AG04449 (cell line): ENCODE measurements around the gene NRSN2.
A peak's percentile ranks its signal among the peaks of the same experiment; 100 is the strongest.

Experiments used
- CTCF ChIA-PET: fragments of 350-600 bp; formaldehyde crosslinking; extraction: SDS; loops from one replicate; lab custom pipeline; 2021; ENCODE audit warnings: antibody characterized with exemption; lab: Yijun Ruan, JAX
- POLR2A ChIA-PET: fragments of 400-600, 350-600 bp; formaldehyde crosslinking; extraction: SDS; loops from one replicate; lab custom pipeline; 2020; ENCODE audit warnings: antibody characterized with exemption, inconsistent platforms; lab: Yijun Ruan, JAX
- DNase-seq: peaks from one replicate; pipeline ENCODE4 v3.0.0-alpha.2; 2010; ENCODE audit warnings: low read depth, low spot score
- H3K4me3 ChIP-seq: 2 replicates; pipeline ENCODE4 v1.5.1; 2011; ENCODE audit warnings: low read depth, mild to moderate bottlenecking, control low read depth, low read length
- CTCF ChIP-seq: IDR thresholded peaks from one replicate; pipeline ENCODE4 v1.5.1; 2011; ENCODE audit warnings: mild to moderate bottlenecking, moderate library complexity, low read length, control low read depth, inconsistent platforms; ENCODE audit not compliant: insufficient read depth; ENCODE audit errors: missing control alignments

Gene NRSN2

GRCh38 chr20:356745-357144 is 9.8 kb downstream of the NRSN2 start:
- no peak for TF ChIP-seq CTCF
- H3K4me3 ChIP-seq = no peak overlapping the region
- CTCF ChIA-PET = interaction anchor here (1.2 to 8.2 kb wide), 7 partner anchors 14 to 150 kb away, joined by 3 to 142 read pairs (median 11); no protein-coding TSS in a partner anchor
- DNase-seq = no peak
- POLR2A ChIA-PET = interaction anchor here (0.6 to 0.7 kb wide), 2 partner anchors 9 to 22 kb away, joined by 3 to 4 read pairs; no protein-coding TSS in a partner anchor

GRCh38 chr20:358891-359555 is 12.1 kb downstream of the NRSN2 start:
- POLR2A ChIA-PET = interaction anchor here (0.6 kb wide), 1 partner anchor 89 kb away, joined by 6 read pairs; no protein-coding TSS in a partner anchor
- H3K4me3 ChIP-seq = no peak overlapping the region
- TF ChIP-seq CTCF = no peak
- CTCF ChIA-PET = interaction anchor here (0.7 to 0.8 kb wide), 2 partner anchors 37 to 308 kb away, joined by 3 to 5 read pairs; no protein-coding TSS in a partner anchor
- DNase-seq = no peak

- DNase-seq = no peak
- CTCF ChIA-PET = interaction anchor here (1.2 to 4.2 kb wide), 5 partner anchors 8 to 284 kb away, joined by 3 to 43 read pairs (median 8); no protein-coding TSS in a partner anchor
These were observed 14.7 kb downstream of the NRSN2 start for GRCh38 chr20:361561-361960.

GRCh38 chr20:362271-363254 is 15.7 kb downstream of the NRSN2 start:
- TF ChIP-seq CTCF = peak; percentile 42
- DNase-seq = no peak
- no peak overlapping the region for H3K4me3 ChIP-seq
- POLR2A ChIA-PET = interaction anchor here (0.7 to 1.2 kb wide), 5 partner anchors 9 to 22 kb away, joined by 3 to 5 read pairs (median 3); partner anchors contain the start of genes NRSN2 and TRIB3
- CTCF ChIA-PET = interaction anchor here (1.0 to 4.2 kb wide), 8 partner anchors 9 to 283 kb away, joined by 3 to 43 read pairs (median 4); partner anchors contain the start of gene TBC1D20

More at GRCh38 chr20:361561-361960, 14.7 kb downstream of the NRSN2 start:
- H3K4me3 ChIP-seq = no peak overlapping the region
- no peak for TF ChIP-seq CTCF
- POLR2A ChIA-PET = interaction anchor here (0.7 to 1.7 kb wide), 4 partner anchors 14 to 23 kb away, joined by 3 to 5 read pairs (median 4); partner anchors contain the start of genes NRSN2 and TRIB3

- no peak overlapping the region for H3K4me3 ChIP-seq
- POLR2A ChIA-PET = interaction anchor here (1.1 kb wide), 1 partner anchor 17 kb away, joined by 3 read pairs; the partner anchor contains the start of gene TRIB3
- DNase-seq = no peak
- TF ChIP-seq CTCF = no peak
- CTCF ChIA-PET = interaction anchor here (1.0 to 4.2 kb wide), 7 partner anchors 10 to 123 kb away, joined by 3 to 43 read pairs (median 5); partner anchors contain the start of gene TBC1D20
These were observed 16.6 kb downstream of the NRSN2 start for GRCh38 chr20:363319-364078.
